Spleen (tissue), 7 donors: ENCODE data around the gene EFNB2.

Source experiments
- CTCF ChIP-seq, 11 experiments: fragments of 200-600 bp in 7 of 11; fragments of 450-650 bp in 4 of 11; sonication (generic) in 4 of 11; IDR thresholded peaks in 8 of 11; conservative IDR thresholded peaks in 3 of 11; 1 replicate in 7 of 11; 2 replicates in 4 of 11; pipeline versions ENCODE4 v1.4.0 to v1.8.0; 2016 to 2021; ENCODE audit warnings: antibody characterized with exemption in 11 of 11, inconsistent platforms in 4 of 11, mild to moderate bottlenecking in 1 of 11
- POLR2A ChIP-seq, 3 donors: fragments of 450-650 bp; IDR thresholded peaks; one replicate each; pipeline ENCODE4 v1.5.1; 2017; ENCODE audit warnings: antibody characterized with exemption in 3 of 3, mild to moderate bottlenecking in 1 of 3
- POLR2AphosphoS5 ChIP-seq, 3 donors: sonication (generic); formaldehyde crosslinking; IDR thresholded peaks; one replicate each; pipeline ENCODE4 v1.5.1; 2017; ENCODE audit warnings: antibody characterized with exemption in 3 of 3
- donor health status: DM: no; HTN: no; CAD: no; lungs with moderate emphysema.
- donor health status: DM: no; HTN: no; CAD: no.
- donor health status: DM: no; HTN: no; CAD: no.

- TF ChIP-seq CTCF (IDR thresholded peaks at IDR 0.05 in 8 of 11, conservative IDR thresholded peaks at IDR 0.05 in 3 of 11): no peak
- no peak for TF ChIP-seq POLR2AphosphoS5 (IDR thresholded peaks at IDR 0.05)
- no peak for TF ChIP-seq POLR2A (IDR thresholded peaks at IDR 0.05)
Measured at GRCh38 chr13:106473154-106473553, 62.3 kb downstream of the EFNB2 start.
